ENCODE measurements around the gene CBR3. TPM values are rescaled to one million over a fixed set of nuclear protein-coding genes. Genes with fewer than 3 reads are reported as not detected.

Gene CBR3
- total and polyA plus RNA-seq, 2 of the 4 experiments (the other 2 are of a cell fraction), result 13.4 to 15.4 TPM

GRCh38 chr21:36122977-36123376 is 11.9 kb upstream of the CBR3 start:
- Histone ChIP-seq H2BK5ac (ENCODE audit: low read depth, low read length, poor library complexity, severe bottlenecking) (no peak overlapping the region), H4K5ac (ENCODE audit: low read depth, low read length) (no peak overlapping the region), H3K56ac (ENCODE audit: extremely low read depth, insufficient read depth, low read length) (no peak overlapping the region), H2AK9ac (replicated peaks; ENCODE audit: low read depth, low read length, poor library complexity) (no peak overlapping the region), H2AFZ (replicated peaks; ENCODE audit: low read length, poor library complexity) (no peak overlapping the region), H2AK5ac (ENCODE audit: low read depth, low read length) (no peak overlapping the region), H3K9me1 (ENCODE audit: insufficient read depth, low read length) (peaks cover 5% of the 10 kb centered on the region; the same call in 1 of the 2 replicates), H3K4me3 (ENCODE audit: insufficient read depth, low read depth, low read length) (no peak overlapping the region), H3K27ac (ENCODE audit: insufficient read depth, low read length) (no peak overlapping the region), H4K91ac (ENCODE audit: insufficient read depth, low read depth, low read length) (no peak overlapping the region), H3K14ac (replicated peaks; ENCODE audit: low read depth, low read length) (no peak overlapping the region), H4K8ac (ENCODE audit: low read depth in 2 of 2, low read length in 2 of 2) (no peak overlapping the region), H3K36me3 (ENCODE audit: control insufficient read depth, insufficient read depth, low read length) (no peaks in the 10 kb centered on the region), H3K4me1 (ENCODE audit: control insufficient read depth, insufficient read depth, low read length) (peaks cover 8% of the 10 kb centered on the region), H2BK20ac (ENCODE audit: low read depth, low read length) (no peak overlapping the region), H3K18ac (ENCODE audit: low read depth, low read length) (no peak overlapping the region), H2BK15ac (ENCODE audit: low read depth, low read length) (no peak overlapping the region), H3K23ac (ENCODE audit: low read depth, low read length) (no peak overlapping the region), H3K9ac (ENCODE audit: low read depth, low read length) (no peak overlapping the region), H4K20me1 (ENCODE audit: insufficient read depth, low read length) (no peaks in the 10 kb centered on the region), H2BK120ac (ENCODE audit: low read depth, low read length) (no peak overlapping the region), H3K27me3 (ENCODE audit: control insufficient read depth, insufficient read depth, low read length) (no peaks in the 10 kb centered on the region), H3K79me1 (ENCODE audit: low read depth in 1 of 2, low read length in 2 of 2) (no peaks in the 10 kb centered on the region), H3K4ac (ENCODE audit: low read depth, low read length) (no peak overlapping the region), H3K9me3 (ENCODE audit: control insufficient read depth, insufficient read depth, low read length) (no peaks in the 10 kb centered on the region), H3K4me2 (ENCODE audit: low read depth, low read length) (no peak overlapping the region)
- dilution Hi-C loops (cut with HindIII; ENCODE audit: low sequenced_read_pairs, unreplicated experiment) (no loop called here), intact Hi-C loops (cut with micrococcal nuclease) (no loop called here), in situ Hi-C loops (cut with MboI; ENCODE audit: low sequenced_read_pairs) (no loop called here)
- CTCF ChIA-PET, result no interaction called here
- ATAC-seq (ENCODE audit: low read depth) (no peak), DNase-seq (no peak)
- POLR2A ChIA-PET (ENCODE audit: unreplicated experiment), result no interaction called here
- BruUV-seq (replicated peaks), result no TSS peak
- no CpG with 5 or more reads among the region's 4 CpGs for WGBS, 2 experiments (ENCODE audit: extremely low coverage in 2 of 2, insufficient read length in 1 of 2)
- TF ChIP-seq FOS (IDR thresholded peaks at IDR 0.05; ENCODE audit: low read depth, low read length) (no peak), RFX5 (IDR thresholded peaks at IDR 0.05; ENCODE audit: low read depth, low read length) (no peak), BHLHE40 (IDR thresholded peaks at IDR 0.05; ENCODE audit: low read depth, low read length) (no peak), MAFK (IDR thresholded peaks at IDR 0.05; ENCODE audit: low read depth, low read length) (no peak), MAZ (IDR thresholded peaks at IDR 0.05; ENCODE audit: borderline replicate concordance, low read depth, low read length) (no peak), ELK1 (IDR thresholded peaks at IDR 0.05; ENCODE audit: borderline replicate concordance, low read depth, low read length) (no peak), RAD21 (IDR thresholded peaks at IDR 0.05; ENCODE audit: low read length) (no peak), CTCF (conservative IDR thresholded peaks at IDR 0.05; ENCODE audit: low read depth, low read length) (no peak), POLR2A (IDR thresholded peaks at IDR 0.05; ENCODE audit: low read depth, low read length) (no peak), NFE2L2 (IDR thresholded peaks at IDR 0.05; ENCODE audit: low read depth, low read length) (no peak), SMC3 (IDR thresholded peaks at IDR 0.05; ENCODE audit: low read depth, low read length) (no peak), CEBPB (IDR thresholded peaks at IDR 0.05; ENCODE audit: low read depth, low read length) (no peak), CHD1 (IDR thresholded peaks at IDR 0.05; ENCODE audit: low read depth, low read length) (no peak), MXI1 (IDR thresholded peaks at IDR 0.05; ENCODE audit: borderline replicate concordance, low read depth, low read length) (no peak), RCOR1 (IDR thresholded peaks at IDR 0.05; ENCODE audit: insufficient replicate concordance, low read length) (no peak)
- TF ChIP-seq, protein P1, sequence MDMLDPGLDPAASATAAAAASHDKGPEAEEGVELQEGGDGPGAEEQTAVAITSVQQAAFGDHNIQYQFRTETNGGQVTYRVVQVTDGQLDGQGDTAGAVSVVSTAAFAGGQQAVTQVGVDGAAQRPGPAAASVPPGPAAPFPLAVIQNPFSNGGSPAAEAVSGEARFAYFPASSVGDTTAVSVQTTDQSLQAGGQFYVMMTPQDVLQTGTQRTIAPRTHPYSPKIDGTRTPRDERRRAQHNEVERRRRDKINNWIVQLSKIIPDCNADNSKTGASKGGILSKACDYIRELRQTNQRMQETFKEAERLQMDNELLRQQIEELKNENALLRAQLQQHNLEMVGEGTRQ (IDR thresholded peaks at IDR 0.05; ENCODE audit: low read depth, low read length), result no peak
